A549 (cell line): ENCODE results near the gene USP54. TPM values are rescaled to one million over a fixed set of nuclear protein-coding genes. Genes with fewer than 3 reads are reported as not detected.

ENCODE experiments used
- ATAC-seq, 2 experiments: fragments of 200-7000 bp in 1 of 2; fragments of >200 bp in 1 of 2; cut with Nextera tagmentation in 1 of 2; cut with Tn5 transposase in 1 of 2; 3 replicates each; pipeline versions ENCODE4 v1.8.0 to v1.9.1; 2018 to 2020; ENCODE audit warnings: mild to moderate bottlenecking in 1 of 2, moderate library complexity in 1 of 2
- CTCF ChIA-PET: fragments of 300-600 bp; sonication (Branson Sonifier 250); formaldehyde crosslinking; extraction: SDS; loops from one replicate; lab custom pipeline; 2021; ENCODE audit warnings: antibody characterized with exemption, inconsistent platforms; lab: Yijun Ruan, JAX
- POLR2A ChIA-PET: fragments of 350-600 bp; formaldehyde crosslinking; extraction: SDS; loops from one replicate; lab custom pipeline; 2021; ENCODE audit warnings: antibody characterized with exemption, inconsistent platforms; lab: Yijun Ruan, JAX
- DNase-seq, 2 experiments: peaks; one replicate each; pipeline versions ENCODE4 v3.0.0 to v3.0.0-alpha.2; 2011 to 2016; ENCODE audit warnings: low read depth in 1 of 2, low spot score in 1 of 2
- FAIRE-seq: peaks from 2 replicates; lab custom pipeline; 2011; peaks lifted over from hg19 to GRCh38; lab: Jason Lieb, UNC
- H3K27ac ChIP-seq, 2 experiments: fragments of >200 bp; sonication (Bioruptor Twin); formaldehyde crosslinking; 3 replicates each; pipeline ENCODE4 v1.5.1; 2016 to 2017
- H3K4me1 ChIP-seq: fragments of >200 bp; sonication (Bioruptor Twin); formaldehyde crosslinking; 3 replicates; pipeline ENCODE4 v1.6.1; 2016
- H3K4me2 ChIP-seq: fragments of >200 bp; sonication (Bioruptor Twin); formaldehyde crosslinking; 3 replicates; pipeline ENCODE4 v1.6.1; 2016
- H3K4me3 ChIP-seq: fragments of >200 bp; sonication (Bioruptor Twin); formaldehyde crosslinking; 3 replicates; pipeline ENCODE4 v1.5.1; 2016
- H3K9me3 ChIP-seq: fragments of >200 bp; sonication (Bioruptor Twin); formaldehyde crosslinking; 3 replicates; pipeline ENCODE4 v1.6.1; 2016
- ATOH8 ChIP-seq: fragments of 250-450 bp; sonication (Bioruptor Pico); IDR thresholded peaks from 2 replicates; pipeline ENCODE4 v1.5.0; 2020; ENCODE audit warnings: low read depth, mild to moderate bottlenecking, moderate library complexity
- CBX8 ChIP-seq: fragments of 200-600 bp; sonication (generic); IDR thresholded peaks from 2 replicates; pipeline ENCODE4 v1.6.1; 2016
- CTCF ChIP-seq: fragments of >200 bp; sonication (Bioruptor Twin); formaldehyde crosslinking; IDR thresholded peaks from 3 replicates; pipeline ENCODE4 v1.5.1; 2016
- ELK1 ChIP-seq: fragments of 150-350 bp; IDR thresholded peaks from 2 replicates; pipeline ENCODE4 v1.6.1; 2014; ENCODE audit warnings: low read depth, mild to moderate bottlenecking, low read length
- FOSB ChIP-seq: fragments of 250-450 bp; sonication (Bioruptor Pico); IDR thresholded peaks from 2 replicates; pipeline ENCODE4 v1.5.0; 2020; ENCODE audit warnings: mild to moderate bottlenecking, moderate library complexity
- FOSL2 ChIP-seq, 2 experiments: fragments of 450-650 bp in 1 of 2; fragments of >200 bp in 1 of 2; sonication (Bioruptor Twin) in 1 of 2; formaldehyde crosslinking; IDR thresholded peaks; 2 replicates each; pipeline versions ENCODE4 v1.5.0 to v1.6.1; 2016 to 2020; ENCODE audit warnings: mild to moderate bottlenecking in 1 of 2, moderate library complexity in 1 of 2
- HDAC2 ChIP-seq: fragments of 200-600 bp; sonication (generic); IDR thresholded peaks from 2 replicates; pipeline ENCODE4 v1.6.1; 2016
- MAFK ChIP-seq: fragments of 450-650 bp; IDR thresholded peaks from 2 replicates; pipeline ENCODE4 v1.6.1; 2014; ENCODE audit not compliant: partially characterized antibody
- MAX ChIP-seq: IDR thresholded peaks from 2 replicates; pipeline ENCODE4 v1.6.1; 2012
- MAZ ChIP-seq: fragments of 150-350 bp; IDR thresholded peaks from 2 replicates; pipeline ENCODE4 v1.6.1; 2014; ENCODE audit warnings: antibody characterized with exemption, low read depth, low read length, borderline replicate concordance
- MYC ChIP-seq: IDR thresholded peaks from 2 replicates; pipeline ENCODE4 v1.6.1; 2012; ENCODE audit warnings: mild to moderate bottlenecking, inconsistent platforms, low read length, improper control_type of control experiment, borderline replicate concordance
- NFE2L2 ChIP-seq: fragments of 150-350 bp; conservative IDR thresholded peaks from 2 replicates; pipeline ENCODE4 v1.6.1; 2014; ENCODE audit warnings: low read length
- NPAS2 ChIP-seq: fragments of 250-450 bp; sonication (Bioruptor Pico); IDR thresholded peaks from 2 replicates; pipeline ENCODE4 v1.8.0; 2022; ENCODE audit warnings: mild to moderate bottlenecking, moderate library complexity, borderline replicate concordance
- PBX3 ChIP-seq: IDR thresholded peaks from 2 replicates; pipeline ENCODE4 v1.6.1; 2012
- POLR2AphosphoS2 ChIP-seq: conservative IDR thresholded peaks from 2 replicates; pipeline ENCODE4 v1.6.1; 2012; ENCODE audit warnings: low read length, improper control_type of control experiment, inconsistent platforms
- RFX5 ChIP-seq: fragments of 450-650 bp; IDR thresholded peaks from 2 replicates; pipeline ENCODE4 v1.7.1; 2014; ENCODE audit warnings: antibody characterized with exemption, mild to moderate bottlenecking, moderate library complexity
- SMC3 ChIP-seq: fragments of >200 bp; sonication (Bioruptor Twin); formaldehyde crosslinking; IDR thresholded peaks from 3 replicates; pipeline ENCODE4 v1.6.1; 2018; ENCODE audit warnings: inconsistent platforms
- ZC3H11A ChIP-seq: fragments of 450-650 bp; IDR thresholded peaks from 2 replicates; pipeline ENCODE4 v1.6.1; 2014; ENCODE audit warnings: antibody characterized with exemption, mild to moderate bottlenecking
- ZNF302 ChIP-seq: fragments of 250-450 bp; sonication (Bioruptor Pico); IDR thresholded peaks from 2 replicates; pipeline ENCODE4 v1.9.0; 2021; ENCODE audit warnings: inconsistent platforms, mild to moderate bottlenecking, moderate library complexity
- WGBS: methylation state at CpG from one replicate; pipeline ENCODE4 v1.1.6; 2017; ENCODE audit errors: missing lambda C conversion rate; 5-methylcytosine and 5-hydroxymethylcytosine counted together
- polyA plus RNA-seq, 4 experiments: library from polyadenylated mRNA; depleted of rRNA in 3 of 4; stranded (reverse); fragments of >200 nt; fragmentation: RNase III in 1 of 4; extraction: RNeasy Plus Mini Kit Qiagen cat#74134 plus additional on column Dnase treatment in 1 of 4; gene quantifications; 2 replicates in 3 of 4; 3 replicates in 1 of 4; pipeline ENCODE4 v1.2.3, GENCODE V29; 2011 to 2017

USP54 gene
- polyA plus RNA-seq, 2 of the 4 experiments (the other 2 are of a cell fraction): 8.8 to 32.5 TPM

- TF ChIP-seq ELK1: no peak
These were observed 43.3 kb upstream of the USP54 start (continued) for GRCh38 chr10:73634421-73634820.

GRCh38 chr10:73629165-73629564 is 38.0 kb upstream of the USP54 start:
- Histone ChIP-seq H3K4me2 (no peak overlapping the region), H3K4me1 (peaks cover 13% of the 10 kb centered on the region), H3K9me3 (no peaks in the 10 kb centered on the region), H3K27ac (no peak overlapping the region), H3K4me3 (no peak overlapping the region)
- no peak for FAIRE-seq
- no peak for DNase-seq
- WGBS: 89% methylated on average over 5 of the region's 5 CpGs
- ChIA-PET CTCF (interaction anchor here (0.7 to 7.7 kb wide), 3 partner anchors 14 to 100 kb away, joined by 3 to 77 read pairs (median 34); partner anchors contain the start of genes MYOZ1 and SYNPO2L), POLR2A (no interaction called here)
- no peak for ATAC-seq
- TF ChIP-seq SMC3 (no peak), MYC (no peak), ATOH8 (CRISPR knock-in tag) (no peak), MAFK (no peak), ZNF302 (no peak), PBX3 (no peak), FOSB (CRISPR knock-in tag) (no peak), RFX5 (no peak)

GRCh38 chr10:73628405-73628804 is 37.3 kb upstream of the USP54 start:
- DNase-seq (no peak), ATAC-seq (no peak), FAIRE-seq (no peak)
- 81% methylated on average over 7 of the region's 7 CpGs for whole genome bisulfite sequencing
- no peak overlapping the region for H3K4me3 ChIP-seq
- H3K4me1 ChIP-seq: peaks cover 13% of the 10 kb centered on the region
- H3K9me3 ChIP-seq: no peaks in the 10 kb centered on the region
- H3K4me2 ChIP-seq: no peak overlapping the region
- no peak for TF ChIP-seq HDAC2
- TF ChIP-seq NPAS2 (CRISPR knock-in tag): no peak
- TF ChIP-seq CBX8: no peak
- no peak for TF ChIP-seq MAZ
- no peak for TF ChIP-seq ZC3H11A
- TF ChIP-seq ZNF302: no peak
- no peak for TF ChIP-seq POLR2AphosphoS2
- TF ChIP-seq MAX: no peak
- TF ChIP-seq CTCF: no peak
- ChIA-PET POLR2A (no interaction called here), CTCF (interaction anchor here (0.9 to 5.3 kb wide), 3 partner anchors 17 to 99 kb away, joined by 3 to 34 read pairs (median 17); no protein-coding TSS in a partner anchor)
- H3K27ac ChIP-seq: no peak overlapping the region

GRCh38 chr10:73627300-73627699 is 36.2 kb upstream of the USP54 start:
- DNase-seq: no peak
- Histone ChIP-seq H3K27ac (no peak overlapping the region), H3K4me1 (peaks cover 13% of the 10 kb centered on the region), H3K4me2 (peak overlapping the region; percentile 88), H3K4me3 (no peak overlapping the region), H3K9me3 (no peaks in the 10 kb centered on the region)
- 95% methylated on average over 6 of the region's 6 CpGs for WGBS
- FAIRE-seq: no peak
- TF ChIP-seq NFE2L2 (no peak), FOSL2 (IDR thresholded peaks at IDR 0.05) (no peak), FOSL2 (CRISPR knock-in tag; IDR thresholded peaks at IDR 0.05) (no peak), HDAC2 (no peak)
- no peak for ATAC-seq
- ChIA-PET CTCF (interaction anchor here (0.6 to 5.1 kb wide), 5 partner anchors 18 to 297 kb away, joined by 3 to 24 read pairs (median 3); no protein-coding TSS in a partner anchor), POLR2A (no interaction called here)
